ENCODE results near the gene MIF.
"Not testable (repeated sequence)": the region's sequence is repeated elsewhere in the genome, so short reads cannot be mapped to it uniquely, and the experiment has no call there.

MIF gene

DNA sequence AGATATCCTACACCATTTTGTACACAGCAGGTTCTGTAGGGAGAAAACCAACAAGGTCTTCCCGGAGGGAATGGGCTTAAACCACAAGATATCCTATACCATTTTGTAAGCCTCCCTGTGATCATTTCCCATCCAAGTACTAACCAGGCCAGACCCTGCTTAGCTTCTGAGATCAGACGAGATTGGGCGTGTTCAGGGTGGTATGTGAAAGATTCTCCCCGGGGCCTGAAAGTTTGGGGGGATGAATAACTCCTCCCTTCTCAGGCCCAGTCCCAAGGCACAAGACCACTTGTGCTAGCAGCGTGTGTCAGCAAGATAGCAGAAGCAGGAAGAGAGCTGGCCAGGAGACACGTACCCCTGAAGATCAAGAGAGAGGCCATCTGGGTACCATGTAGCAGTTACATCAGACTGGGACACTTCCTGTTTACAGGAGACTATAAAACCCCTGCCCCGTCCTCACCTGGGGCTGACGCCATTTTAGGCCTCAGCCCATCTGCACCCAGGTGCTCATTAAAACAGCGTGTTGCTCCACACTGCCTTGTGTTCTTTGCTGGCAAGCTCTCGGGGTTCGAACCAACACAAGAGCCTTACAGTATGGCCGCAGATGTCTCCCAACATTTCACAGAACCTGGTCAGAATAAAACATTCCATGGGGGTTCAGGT lies 17.3 kb downstream of the MIF start:
- H3K4me3 Mint-ChIP-seq: no peak overlapping the region
- no peaks in the 10 kb centered on the region for H3K36me3 Mint-ChIP-seq (ENCODE audit: insufficient read depth)
- H3K27ac Mint-ChIP-seq (ENCODE audit: low read depth): no peak overlapping the region
- peaks cover 10% of the 10 kb centered on the region for H3K4me1 Mint-ChIP-seq
- H3K9me3 Mint-ChIP-seq: no peaks in the 10 kb centered on the region
- ATAC-seq (replicated peaks; ENCODE audit: extremely low read depth, poor library complexity, severe bottlenecking): no peak
- DNase-seq (ENCODE audit: low spot score in 2 of 2): no peak
- H3K27me3 Mint-ChIP-seq: no peaks in the 10 kb centered on the region

DNA sequence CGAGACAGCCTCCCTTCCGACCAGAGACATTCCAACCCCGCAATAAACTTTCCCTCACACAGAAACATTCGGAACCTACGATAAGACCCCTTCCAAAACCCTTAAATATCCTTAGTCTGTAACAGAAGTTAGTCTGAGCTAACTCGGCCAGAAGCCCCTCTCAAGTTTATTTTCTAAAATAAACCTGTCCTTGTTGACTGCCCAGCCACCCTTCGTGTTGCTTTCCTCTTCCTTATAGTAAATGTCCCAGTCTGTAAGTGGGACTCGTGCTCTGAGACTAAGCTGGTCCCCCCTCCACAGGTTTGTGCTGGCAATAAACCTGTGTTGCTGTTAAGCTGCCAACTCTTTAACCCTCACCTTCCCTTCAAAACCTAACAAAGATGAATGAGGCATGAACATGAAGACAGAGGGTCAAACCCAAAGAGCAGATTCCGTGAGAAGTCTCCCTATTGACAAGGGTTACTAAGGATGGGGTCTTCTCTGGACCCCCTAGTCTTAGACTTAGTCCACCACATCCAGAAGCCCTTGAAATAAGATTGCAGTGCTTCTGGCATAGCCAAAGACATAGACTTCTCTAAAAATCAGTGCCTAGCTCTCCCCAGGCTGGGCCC lies 18.2 kb downstream of the MIF start:
- Mint-ChIP-seq H3K36me3 (ENCODE audit: insufficient read depth) (peaks cover under 1% of the 10 kb centered on the region), H3K4me3 (no peak overlapping the region), H3K27me3 (no peaks in the 10 kb centered on the region), H3K27ac (ENCODE audit: low read depth) (no peak overlapping the region), H3K4me1 (peaks cover 10% of the 10 kb centered on the region), H3K9me3 (no peaks in the 10 kb centered on the region)
- DNase-seq (ENCODE audit: low spot score in 2 of 2) (no peak), ATAC-seq (replicated peaks; ENCODE audit: extremely low read depth, poor library complexity, severe bottlenecking) (no peak)

GRCh38 chr22:23913306-23913660 lies 19.1 kb downstream of the MIF start:
- DNase-seq (ENCODE audit: low spot score in 2 of 2): no peak
- no peaks in the 10 kb centered on the region for H3K27me3 Mint-ChIP-seq
- no peaks in the 10 kb centered on the region for H3K9me3 Mint-ChIP-seq
- peaks cover 2% of the 10 kb centered on the region for H3K36me3 Mint-ChIP-seq (ENCODE audit: insufficient read depth)
- peaks cover 10% of the 10 kb centered on the region for H3K4me1 Mint-ChIP-seq
- H3K4me3 Mint-ChIP-seq: peak overlapping the region; percentile 91
- peak overlapping the region; percentile 94 for H3K27ac Mint-ChIP-seq (ENCODE audit: low read depth)
- ATAC-seq (replicated peaks; ENCODE audit: extremely low read depth, poor library complexity, severe bottlenecking): no peak

DNA sequence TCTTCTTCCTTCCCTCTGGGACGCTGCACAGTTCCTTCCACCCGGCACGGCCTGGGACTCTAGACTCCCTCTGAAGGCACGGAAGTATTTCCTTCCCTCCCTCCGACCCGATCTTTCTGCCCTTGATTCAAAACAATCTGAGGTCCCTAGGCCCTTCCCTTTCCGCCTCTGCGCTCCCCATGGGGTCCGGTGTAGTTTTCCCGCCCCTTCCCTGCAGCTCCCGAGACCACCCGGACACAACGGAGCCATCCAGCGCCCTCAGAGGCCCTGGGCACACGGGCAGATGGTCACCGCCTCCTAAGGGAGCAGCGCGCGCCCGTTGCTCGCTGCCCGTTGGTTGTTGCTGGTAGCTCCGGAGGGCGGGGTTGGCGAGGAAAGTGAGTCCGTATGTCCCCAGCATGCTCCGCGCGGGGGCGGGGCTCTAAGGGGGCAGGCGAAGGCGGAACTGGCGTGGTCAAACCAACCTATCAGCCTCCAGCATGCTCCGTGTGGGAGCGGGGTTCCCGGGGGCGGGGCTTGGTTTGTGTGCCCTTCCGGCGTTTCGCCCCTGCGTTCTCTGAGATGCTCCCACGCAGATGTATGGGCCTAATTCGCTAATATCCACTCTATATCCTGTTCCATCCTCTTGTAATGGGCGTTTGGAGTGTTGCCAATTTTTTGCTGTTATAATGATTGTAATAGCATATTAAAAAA lies 19.6 kb downstream of the MIF start:
- Mint-ChIP-seq H3K27me3 (no peaks in the 10 kb centered on the region), H3K4me1 (peaks cover 10% of the 10 kb centered on the region), H3K36me3 (ENCODE audit: insufficient read depth) (peaks cover 2% of the 10 kb centered on the region), H3K27ac (ENCODE audit: low read depth) (peak overlapping the region; percentile 94), H3K9me3 (no peaks in the 10 kb centered on the region), H3K4me3 (peak overlapping the region; percentile 91)
- DNase-seq (ENCODE audit: low spot score in 2 of 2): peak; percentile 88 to 96
- peak; percentile 100 for ATAC-seq (replicated peaks; ENCODE audit: extremely low read depth, poor library complexity, severe bottlenecking)

DNA sequence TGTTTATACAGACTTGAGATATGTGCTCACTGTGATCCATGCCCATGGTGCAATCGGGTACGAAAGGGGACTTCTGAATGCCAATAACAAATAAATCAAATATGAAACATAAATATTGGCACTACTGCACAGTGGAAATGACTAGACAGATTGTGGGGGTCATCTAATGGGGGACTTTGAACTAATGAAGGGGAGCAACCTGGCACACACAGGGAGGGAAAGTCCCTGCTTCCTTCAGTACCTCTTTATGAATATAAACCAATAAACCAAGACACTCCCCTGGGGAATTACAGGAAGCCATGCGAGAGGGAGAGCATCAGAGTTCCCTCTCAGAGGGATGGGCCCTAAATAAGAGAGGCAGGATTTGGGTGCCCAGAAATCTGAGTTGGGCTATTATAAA lies 21.1 kb downstream of the MIF start:
- peaks cover 10% of the 10 kb centered on the region for H3K4me1 Mint-ChIP-seq
- no peak overlapping the region for H3K4me3 Mint-ChIP-seq
- no peak for ATAC-seq (replicated peaks; ENCODE audit: extremely low read depth, poor library complexity, severe bottlenecking)
- H3K27ac Mint-ChIP-seq (ENCODE audit: low read depth): no peak overlapping the region
- no peak for DNase-seq (ENCODE audit: low spot score in 2 of 2)
- H3K36me3 Mint-ChIP-seq (ENCODE audit: insufficient read depth): peaks cover 2% of the 10 kb centered on the region
- H3K9me3 Mint-ChIP-seq: no peaks in the 10 kb centered on the region
- no peaks in the 10 kb centered on the region for H3K27me3 Mint-ChIP-seq

DNA sequence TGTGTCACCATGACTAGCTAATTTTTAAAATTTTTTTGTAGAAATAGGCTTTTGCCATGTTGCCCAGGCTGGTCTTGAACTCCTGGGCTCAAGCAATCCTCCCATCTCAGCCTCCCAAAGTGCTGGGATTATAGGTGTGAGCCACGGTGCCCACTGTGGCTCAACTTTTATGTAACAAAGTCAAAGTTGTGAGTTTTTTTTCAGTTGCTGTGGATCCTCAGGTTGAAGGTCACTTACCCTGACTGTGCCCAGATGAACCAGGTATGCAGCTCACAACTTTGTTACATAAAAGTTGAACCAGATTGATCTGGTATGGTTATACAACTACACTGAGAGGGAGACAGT lies 26.1 kb downstream of the MIF start:
- H3K36me3 Mint-ChIP-seq (ENCODE audit: insufficient read depth); H3K4me1 Mint-ChIP-seq; H3K9me3 Mint-ChIP-seq; ATAC-seq (replicated peaks; ENCODE audit: extremely low read depth, poor library complexity, severe bottlenecking); H3K27me3 Mint-ChIP-seq; H3K4me3 Mint-ChIP-seq; DNase-seq (ENCODE audit: low spot score in 2 of 2); H3K27ac Mint-ChIP-seq (ENCODE audit: low read depth): not testable (repeated sequence)

- not testable (repeated sequence) for H3K27ac Mint-ChIP-seq (ENCODE audit: low read depth); H3K9me3 Mint-ChIP-seq; H3K4me1 Mint-ChIP-seq; H3K4me3 Mint-ChIP-seq; DNase-seq (ENCODE audit: low spot score in 2 of 2); ATAC-seq (replicated peaks; ENCODE audit: extremely low read depth, poor library complexity, severe bottlenecking); H3K27me3 Mint-ChIP-seq
- peaks cover 15% of the 10 kb centered on the region for H3K36me3 Mint-ChIP-seq (ENCODE audit: insufficient read depth)
Observed at GRCh38 chr22:23921586-23922201, 27.5 kb downstream of the MIF start.

GRCh38 chr22:23922921-23923320 lies 28.7 kb downstream of the MIF start:
- H3K4me3 Mint-ChIP-seq: no peak overlapping the region
- H3K27ac Mint-ChIP-seq (ENCODE audit: low read depth): no peak overlapping the region
- peaks cover 7% of the 10 kb centered on the region for H3K9me3 Mint-ChIP-seq
- H3K36me3 Mint-ChIP-seq (ENCODE audit: insufficient read depth): peaks cover 17% of the 10 kb centered on the region
- DNase-seq (ENCODE audit: low spot score in 2 of 2) (no peak), ATAC-seq (replicated peaks; ENCODE audit: extremely low read depth, poor library complexity, severe bottlenecking) (no peak)
- no peaks in the 10 kb centered on the region for H3K4me1 Mint-ChIP-seq
- no peaks in the 10 kb centered on the region for H3K27me3 Mint-ChIP-seq

GRCh38 chr22:23925020-23925606 lies 30.9 kb downstream of the MIF start:
- ATAC-seq (replicated peaks; ENCODE audit: extremely low read depth, poor library complexity, severe bottlenecking) (no peak), DNase-seq (ENCODE audit: low spot score in 2 of 2) (no peak)
- peaks cover 19% of the 10 kb centered on the region for H3K36me3 Mint-ChIP-seq (ENCODE audit: insufficient read depth)
- H3K27me3 Mint-ChIP-seq: no peaks in the 10 kb centered on the region
- H3K4me3 Mint-ChIP-seq: no peak overlapping the region
- peaks cover 7% of the 10 kb centered on the region for H3K9me3 Mint-ChIP-seq
- no peak overlapping the region for H3K27ac Mint-ChIP-seq (ENCODE audit: low read depth)
- no peaks in the 10 kb centered on the region for H3K4me1 Mint-ChIP-seq

- DNase-seq (ENCODE audit: low spot score in 2 of 2): no peak
- peaks cover 19% of the 10 kb centered on the region for H3K36me3 Mint-ChIP-seq (ENCODE audit: insufficient read depth)
- H3K27ac Mint-ChIP-seq (ENCODE audit: low read depth): no peak overlapping the region
- ATAC-seq (replicated peaks; ENCODE audit: extremely low read depth, poor library complexity, severe bottlenecking): no peak
- H3K27me3 Mint-ChIP-seq: no peaks in the 10 kb centered on the region
- no peaks in the 10 kb centered on the region for H3K4me1 Mint-ChIP-seq
- no peak overlapping the region for H3K4me3 Mint-ChIP-seq
- H3K9me3 Mint-ChIP-seq: peaks cover 14% of the 10 kb centered on the region
Observed at GRCh38 chr22:23926561-23926960, 32.4 kb downstream of the MIF start.

- ATAC-seq (replicated peaks; ENCODE audit: extremely low read depth, poor library complexity, severe bottlenecking): no peak
Observed at GRCh38 chr22:23938328-23939016, 44.3 kb downstream of the MIF start.

DNA sequence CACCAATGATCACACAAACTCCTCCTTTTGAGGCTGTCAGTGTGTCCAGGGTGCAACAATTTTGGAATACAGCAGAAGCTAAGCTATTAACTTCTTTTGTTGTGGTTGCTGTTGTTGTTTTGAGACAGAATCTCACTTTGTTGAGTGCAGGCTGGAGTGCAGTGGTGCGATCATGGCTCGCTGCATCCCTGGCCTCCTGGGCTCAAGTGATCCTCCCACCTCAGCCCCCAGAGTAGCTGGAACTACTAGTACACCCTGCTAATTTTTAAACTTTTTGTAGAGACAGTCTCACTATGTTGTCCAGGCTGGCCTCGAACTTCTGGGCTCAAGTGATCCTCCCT lies 44.8 kb downstream of the MIF start:
- no peaks in the 10 kb centered on the region for H3K9me3 Mint-ChIP-seq
- H3K4me1 Mint-ChIP-seq: no peaks in the 10 kb centered on the region
- no peak for DNase-seq (ENCODE audit: low spot score in 2 of 2)
- no peak overlapping the region for H3K4me3 Mint-ChIP-seq
- ATAC-seq (replicated peaks; ENCODE audit: extremely low read depth, poor library complexity, severe bottlenecking): no peak
- no peak overlapping the region for H3K27ac Mint-ChIP-seq (ENCODE audit: low read depth)
- no peaks in the 10 kb centered on the region for H3K27me3 Mint-ChIP-seq
- H3K36me3 Mint-ChIP-seq (ENCODE audit: insufficient read depth): no peaks in the 10 kb centered on the region

More at GRCh38 chr22:23938328-23939016, 44.3 kb downstream of the MIF start:
- Mint-ChIP-seq H3K36me3 (ENCODE audit: insufficient read depth) (no peaks in the 10 kb centered on the region), H3K9me3 (no peaks in the 10 kb centered on the region), H3K27ac (ENCODE audit: low read depth) (no peak overlapping the region), H3K4me1 (no peaks in the 10 kb centered on the region), H3K27me3 (no peaks in the 10 kb centered on the region), H3K4me3 (no peak overlapping the region)
- no peak for DNase-seq (ENCODE audit: low spot score in 2 of 2)

Measured in central memory CD8-positive, alpha-beta T cell (primary cell).